ENCODE measurements around the gene CTIF.

CTIF gene

DNA sequence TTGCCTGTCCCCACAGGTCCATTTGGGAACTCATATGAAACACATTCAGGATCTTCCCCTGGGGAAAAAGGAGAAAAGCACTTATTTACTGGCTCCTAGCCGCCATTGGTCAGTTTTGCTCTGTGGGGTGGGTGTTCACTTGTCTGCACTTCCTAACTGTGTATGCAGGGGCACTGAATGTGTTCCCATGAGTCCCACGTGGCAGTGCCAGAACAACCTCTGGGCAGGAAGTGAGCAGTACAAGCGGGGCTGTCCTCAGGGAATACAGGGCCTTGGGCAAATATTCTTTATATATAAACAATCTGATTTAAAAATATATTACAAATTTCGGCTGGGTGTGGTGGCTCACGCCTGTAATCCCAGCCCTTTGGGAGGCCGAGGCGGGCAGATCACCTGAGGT is 21.8 kb upstream of the CTIF start:
- Histone ChIP-seq H3K9me3 (ENCODE audit: control insufficient read depth, low read length) (no peaks in the 10 kb centered on the region), H3K36me3 (ENCODE audit: control insufficient read depth, insufficient read depth, low read length, severe bottlenecking) (no peaks in the 10 kb centered on the region), H3K4me3 (ENCODE audit: low read length) (no peak overlapping the region), H3K9ac (ENCODE audit: low read length) (no peak overlapping the region), H3K27me3 (replicated peaks; ENCODE audit: control insufficient read depth, insufficient read depth, low read length) (peaks cover 34% of the 10 kb centered on the region), H3K4me1 (ENCODE audit: control insufficient read depth, insufficient read depth, low read length) (no peaks in the 10 kb centered on the region)
- DNase-seq (ENCODE audit: low read depth) = no peak

- Histone ChIP-seq H3K9ac (ENCODE audit: low read length) (no peak overlapping the region), H3K9me3 (ENCODE audit: control insufficient read depth, low read length) (no peaks in the 10 kb centered on the region), H3K27me3 (replicated peaks; ENCODE audit: control insufficient read depth, insufficient read depth, low read length) (peaks cover 36% of the 10 kb centered on the region), H3K36me3 (ENCODE audit: control insufficient read depth, insufficient read depth, low read length, severe bottlenecking) (no peaks in the 10 kb centered on the region), H3K4me1 (ENCODE audit: control insufficient read depth, insufficient read depth, low read length) (no peaks in the 10 kb centered on the region), H3K4me3 (ENCODE audit: low read length) (no peak overlapping the region)
- DNase-seq (ENCODE audit: low read depth) = no peak
Observed at GRCh38 chr18:48519431-48520100, 19.3 kb upstream of the CTIF start.

DNA sequence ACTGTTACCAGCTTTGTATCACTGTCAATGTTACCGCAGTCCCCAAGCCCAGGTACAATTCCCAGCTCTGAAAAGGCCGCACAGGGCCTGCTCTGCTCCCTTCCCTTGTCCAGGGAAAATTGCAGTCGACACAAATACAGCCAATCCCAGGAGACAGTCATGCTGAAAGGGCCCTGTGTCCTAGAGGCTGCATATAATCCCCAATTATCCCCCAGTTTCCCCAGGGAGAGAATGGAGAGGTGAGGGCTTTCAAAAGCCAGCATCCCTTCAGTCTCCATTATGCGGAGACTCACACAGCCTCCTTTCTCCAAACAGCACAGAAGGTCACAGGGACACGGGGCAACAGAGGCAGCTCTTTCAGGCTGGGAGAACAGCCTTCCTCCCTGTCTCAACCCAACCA is 17.1 kb upstream of the CTIF start:
- H3K4me1 ChIP-seq (ENCODE audit: control insufficient read depth, insufficient read depth, low read length) = no peaks in the 10 kb centered on the region
- H3K36me3 ChIP-seq (ENCODE audit: control insufficient read depth, insufficient read depth, low read length, severe bottlenecking) = no peaks in the 10 kb centered on the region
- no peak overlapping the region for H3K9ac ChIP-seq (ENCODE audit: low read length)
- H3K27me3 ChIP-seq (replicated peaks; ENCODE audit: control insufficient read depth, insufficient read depth, low read length) = peaks cover 38% of the 10 kb centered on the region
- no peaks in the 10 kb centered on the region for H3K9me3 ChIP-seq (ENCODE audit: control insufficient read depth, low read length)
- no peak for DNase-seq (ENCODE audit: low read depth)
- H3K4me3 ChIP-seq (ENCODE audit: low read length) = no peak overlapping the region

- Histone ChIP-seq H3K4me1 (ENCODE audit: control insufficient read depth, insufficient read depth, low read length) (peaks cover 17% of the 10 kb centered on the region), H3K4me3 (ENCODE audit: low read length) (no peak overlapping the region), H3K9me3 (ENCODE audit: control insufficient read depth, low read length) (no peaks in the 10 kb centered on the region), H3K27me3 (replicated peaks; ENCODE audit: control insufficient read depth, insufficient read depth, low read length) (peaks cover 41% of the 10 kb centered on the region), H3K9ac (ENCODE audit: low read length) (no peak overlapping the region), H3K36me3 (ENCODE audit: control insufficient read depth, insufficient read depth, low read length, severe bottlenecking) (no peaks in the 10 kb centered on the region)
- no peak for DNase-seq (ENCODE audit: low read depth)
Observed at GRCh38 chr18:48525671-48526070, 13.2 kb upstream of the CTIF start.

DNA sequence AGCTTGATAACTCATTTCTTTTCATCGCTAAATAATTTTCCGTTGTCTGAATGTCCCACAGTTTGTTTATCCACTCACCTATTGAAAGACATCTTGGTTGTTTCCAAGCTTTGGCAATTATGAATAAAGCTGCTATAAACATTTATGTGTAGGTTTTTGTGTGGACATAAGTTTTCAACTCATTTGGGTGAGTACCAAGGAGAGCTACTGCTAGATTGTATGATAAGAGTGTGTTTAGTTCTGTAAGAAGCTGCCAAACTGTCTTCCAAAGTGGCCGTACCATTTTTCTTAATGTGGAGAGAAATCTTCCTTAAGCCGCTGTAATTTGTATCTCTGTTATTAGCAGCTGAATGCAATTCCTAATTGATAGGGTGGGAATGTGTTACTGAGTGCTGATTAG is 11.4 kb upstream of the CTIF start:
- Histone ChIP-seq H3K9ac (ENCODE audit: low read length) (no peak overlapping the region), H3K4me3 (ENCODE audit: low read length) (no peak overlapping the region), H3K36me3 (ENCODE audit: control insufficient read depth, insufficient read depth, low read length, severe bottlenecking) (no peaks in the 10 kb centered on the region), H3K4me1 (ENCODE audit: control insufficient read depth, insufficient read depth, low read length) (peaks cover 17% of the 10 kb centered on the region), H3K27me3 (replicated peaks; ENCODE audit: control insufficient read depth, insufficient read depth, low read length) (peaks cover 23% of the 10 kb centered on the region), H3K9me3 (ENCODE audit: control insufficient read depth, low read length) (no peaks in the 10 kb centered on the region)
- DNase-seq (ENCODE audit: low read depth) = no peak

DNA sequence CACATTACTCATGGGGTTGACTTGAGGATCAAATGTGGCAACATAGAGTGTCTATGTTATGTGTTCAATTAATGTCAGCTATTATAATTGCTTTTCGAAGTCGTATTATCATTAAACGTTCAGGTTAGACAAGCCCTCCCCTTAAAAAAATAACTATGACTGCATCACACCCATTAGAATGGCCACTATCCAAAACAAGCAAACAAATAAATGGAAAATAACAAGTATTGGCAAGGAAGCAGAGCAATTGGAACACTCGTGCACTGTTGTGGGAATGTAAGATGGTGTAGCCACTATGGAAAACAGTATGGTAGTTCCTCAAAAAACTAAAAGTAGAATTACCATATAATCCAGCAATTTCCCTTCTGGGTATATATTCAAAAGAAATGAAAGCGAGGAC is 10.0 kb upstream of the CTIF start:
- no peaks in the 10 kb centered on the region for H3K9me3 ChIP-seq (ENCODE audit: control insufficient read depth, low read length)
- no peak for DNase-seq (ENCODE audit: low read depth)
- H3K36me3 ChIP-seq (ENCODE audit: control insufficient read depth, insufficient read depth, low read length, severe bottlenecking) = no peaks in the 10 kb centered on the region
- H3K4me1 ChIP-seq (ENCODE audit: control insufficient read depth, insufficient read depth, low read length) = peaks cover 17% of the 10 kb centered on the region
- peaks cover 20% of the 10 kb centered on the region for H3K27me3 ChIP-seq (replicated peaks; ENCODE audit: control insufficient read depth, insufficient read depth, low read length)
- H3K9ac ChIP-seq (ENCODE audit: low read length) = no peak overlapping the region
- no peak overlapping the region for H3K4me3 ChIP-seq (ENCODE audit: low read length)

GRCh38 chr18:48529796-48530195 is 9.0 kb upstream of the CTIF start:
- H3K27me3 ChIP-seq (replicated peaks; ENCODE audit: control insufficient read depth, insufficient read depth, low read length) = peaks cover 14% of the 10 kb centered on the region
- H3K4me1 ChIP-seq (ENCODE audit: control insufficient read depth, insufficient read depth, low read length) = peaks cover 24% of the 10 kb centered on the region
- DNase-seq (ENCODE audit: low read depth) = peak; percentile 82
- no peaks in the 10 kb centered on the region for H3K36me3 ChIP-seq (ENCODE audit: control insufficient read depth, insufficient read depth, low read length, severe bottlenecking)
- H3K9me3 ChIP-seq (ENCODE audit: control insufficient read depth, low read length) = no peaks in the 10 kb centered on the region
- H3K9ac ChIP-seq (ENCODE audit: low read length) = no peak overlapping the region
- no peak overlapping the region for H3K4me3 ChIP-seq (ENCODE audit: low read length)

- Histone ChIP-seq H3K36me3 (ENCODE audit: control insufficient read depth, insufficient read depth, low read length, severe bottlenecking) (no peaks in the 10 kb centered on the region), H3K9me3 (ENCODE audit: control insufficient read depth, low read length) (no peaks in the 10 kb centered on the region), H3K9ac (ENCODE audit: low read length) (no peak overlapping the region), H3K27me3 (replicated peaks; ENCODE audit: control insufficient read depth, insufficient read depth, low read length) (peaks cover 11% of the 10 kb centered on the region), H3K4me1 (ENCODE audit: control insufficient read depth, insufficient read depth, low read length) (peaks cover 30% of the 10 kb centered on the region), H3K4me3 (ENCODE audit: low read length) (no peak overlapping the region)
- DNase-seq (ENCODE audit: low read depth) = no peak
Observed at GRCh38 chr18:48530399-48531081, 8.3 kb upstream of the CTIF start.

DNA sequence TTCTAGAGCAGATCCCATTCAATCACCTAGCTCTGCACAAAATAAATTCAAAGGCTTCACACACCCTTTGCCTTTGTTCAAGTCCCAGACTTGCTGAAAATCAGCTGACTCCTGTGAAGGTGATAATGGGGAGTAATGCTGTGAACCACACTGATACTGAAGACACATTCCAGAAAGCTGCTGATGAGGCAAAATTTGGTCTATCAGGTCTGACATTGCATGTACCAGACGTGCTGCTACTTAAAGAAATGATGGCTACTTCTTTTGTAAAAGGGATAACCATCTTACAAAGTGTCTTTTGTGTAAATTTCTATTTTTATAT is 7.8 kb upstream of the CTIF start:
- H3K4me1 ChIP-seq (ENCODE audit: control insufficient read depth, insufficient read depth, low read length) = peaks cover 30% of the 10 kb centered on the region
- no peaks in the 10 kb centered on the region for H3K9me3 ChIP-seq (ENCODE audit: control insufficient read depth, low read length)
- H3K9ac ChIP-seq (ENCODE audit: low read length) = no peak overlapping the region
- H3K36me3 ChIP-seq (ENCODE audit: control insufficient read depth, insufficient read depth, low read length, severe bottlenecking) = no peaks in the 10 kb centered on the region
- H3K27me3 ChIP-seq (replicated peaks; ENCODE audit: control insufficient read depth, insufficient read depth, low read length) = peaks cover 8% of the 10 kb centered on the region
- H3K4me3 ChIP-seq (ENCODE audit: low read length) = no peak overlapping the region
- no peak for DNase-seq (ENCODE audit: low read depth)

GRCh38 chr18:48531908-48532307 is 6.9 kb upstream of the CTIF start:
- no peak overlapping the region for H3K4me3 ChIP-seq (ENCODE audit: low read length)
- no peak overlapping the region for H3K9ac ChIP-seq (ENCODE audit: low read length)
- DNase-seq (ENCODE audit: low read depth) = no peak
- no peaks in the 10 kb centered on the region for H3K9me3 ChIP-seq (ENCODE audit: control insufficient read depth, low read length)
- peaks cover 4% of the 10 kb centered on the region for H3K27me3 ChIP-seq (replicated peaks; ENCODE audit: control insufficient read depth, insufficient read depth, low read length)
- H3K36me3 ChIP-seq (ENCODE audit: control insufficient read depth, insufficient read depth, low read length, severe bottlenecking) = no peaks in the 10 kb centered on the region
- H3K4me1 ChIP-seq (ENCODE audit: control insufficient read depth, insufficient read depth, low read length) = peaks cover 30% of the 10 kb centered on the region

DNA sequence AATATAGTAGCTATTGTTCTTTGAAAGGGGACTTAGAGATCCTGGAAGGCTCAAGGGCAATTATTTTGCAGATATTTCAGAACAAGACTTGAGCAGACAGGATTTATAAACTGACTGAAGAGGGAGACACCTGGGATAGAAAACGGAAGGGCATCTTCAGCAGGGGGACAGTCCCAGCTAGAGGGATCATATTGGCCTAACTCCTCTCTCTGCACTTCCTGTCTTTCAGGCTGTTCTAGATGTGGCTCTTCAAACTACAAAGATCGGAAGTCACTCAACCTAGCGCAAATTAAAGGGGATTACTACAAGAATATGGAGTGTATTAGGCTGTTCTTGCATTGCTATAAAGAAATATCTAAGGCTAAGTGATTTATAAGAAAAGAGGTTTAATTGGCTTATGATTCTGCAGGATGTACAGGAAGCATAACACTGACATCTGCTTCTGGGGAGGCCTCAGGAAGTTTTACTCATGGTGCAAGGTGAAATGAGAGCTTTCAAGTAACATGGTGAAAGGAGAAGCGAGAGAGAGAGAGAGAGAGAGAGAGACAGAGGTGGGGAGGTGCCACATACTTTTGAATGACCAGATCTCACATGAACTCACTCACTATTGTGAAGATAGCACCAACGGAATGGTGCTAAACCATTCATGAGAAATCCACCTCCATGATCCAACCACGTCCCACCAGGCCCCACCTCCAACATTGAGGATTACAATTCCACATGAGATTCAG is 5.3 kb upstream of the CTIF start:
- Histone ChIP-seq H3K4me1 (ENCODE audit: control insufficient read depth, insufficient read depth, low read length) (peaks cover 33% of the 10 kb centered on the region), H3K27me3 (replicated peaks; ENCODE audit: control insufficient read depth, insufficient read depth, low read length) (no peaks in the 10 kb centered on the region), H3K9me3 (ENCODE audit: control insufficient read depth, low read length) (no peaks in the 10 kb centered on the region), H3K4me3 (ENCODE audit: low read length) (no peak overlapping the region), H3K36me3 (ENCODE audit: control insufficient read depth, insufficient read depth, low read length, severe bottlenecking) (no peaks in the 10 kb centered on the region), H3K9ac (ENCODE audit: low read length) (no peak overlapping the region)
- no peak for DNase-seq (ENCODE audit: low read depth)
